Measurements from ENCODE around the gene LPP. TPM values are rescaled to one million over a fixed set of nuclear protein-coding genes. Genes with fewer than 3 reads are reported as not detected.

The LPP gene
- total and polyA plus RNA-seq, 9 of the 15 experiments (the other 6 are each of a cell fraction or from before 2014, with no cell fraction given) = 0.07 to 0.18 TPM; not detected in 7

DNA sequence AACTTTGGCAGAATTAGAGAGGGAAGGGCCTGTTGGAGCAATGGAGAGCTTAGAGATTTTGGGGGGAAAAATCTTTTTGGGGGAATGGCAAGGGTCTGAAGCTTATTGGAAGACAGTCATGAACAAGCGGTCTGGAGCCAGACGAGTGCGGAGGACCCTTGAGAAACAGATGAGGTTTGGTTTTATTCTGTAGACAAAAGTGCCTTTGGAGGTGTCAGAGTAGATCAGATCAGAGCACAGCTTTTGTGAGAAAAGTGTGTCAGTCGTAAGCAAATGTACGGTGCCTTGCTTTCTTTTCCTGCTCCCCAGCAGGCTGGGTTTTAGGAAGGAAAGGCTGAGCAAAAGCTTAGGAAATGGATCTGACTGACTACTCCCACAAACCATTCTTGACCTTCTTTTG lies 781.0 kb downstream of the LPP start:
- BruUV-seq (replicated peaks) = no TSS peak
- Histone ChIP-seq H3K27me3 (ENCODE audit: control insufficient read depth in 2 of 2, insufficient read depth in 2 of 2, low read length in 2 of 2) (no peaks in the 10 kb centered on the region), H3K79me2 (ENCODE audit: control insufficient read depth, insufficient read depth, low read length) (no peaks in the 10 kb centered on the region), H2AFZ (ENCODE audit: low read depth, low read length) (no peak overlapping the region), H3K36me3 (ENCODE audit: control insufficient read depth, insufficient read depth, low read length) (no peaks in the 10 kb centered on the region), H3K4me3 (no peak overlapping the region), H3K27ac (ENCODE audit: extremely low read depth, low read depth, low read length) (no peak overlapping the region), H3K4me2 (ENCODE audit: insufficient read depth, low read length) (no peak overlapping the region), H3K4me1 (replicated peaks in 1 of 2; ENCODE audit: control insufficient read depth in 2 of 2, insufficient read depth in 2 of 2, low read length in 2 of 2) (no peaks in the 10 kb centered on the region), H3K9ac (ENCODE audit: insufficient read depth in 1 of 2, low read depth in 2 of 2, low read length in 2 of 2) (no peak overlapping the region), H3K9me1 (ENCODE audit: control insufficient read depth, insufficient read depth, low read length) (no peaks in the 10 kb centered on the region), H4K20me1 (replicated peaks; ENCODE audit: control insufficient read depth, insufficient read depth, low read length) (no peaks in the 10 kb centered on the region), H3K9me3 (replicated peaks; ENCODE audit: control insufficient read depth, insufficient read depth, low read depth, low read length) (no peaks in the 10 kb centered on the region)
- CTCF ChIA-PET (ENCODE audit: low intra/inter-chr PET ratio) = no interaction called here
- WGBS (ENCODE audit: insufficient coverage, low coverage, missing lambda C conversion rate) = 0% methylated on average over 5 of the region's 5 CpGs
- POLR2A ChIA-PET = interaction anchor here (0.6 to 0.8 kb wide), 2 partner anchors 9 to 107 kb away, joined by 3 read pairs; no protein-coding TSS in a partner anchor
- in situ Hi-C loops (cut with MboI) (no loop called here), intact Hi-C loops (cut with micrococcal nuclease) (no loop called here)
- TF ChIP-seq LEF1 (IDR thresholded peaks at IDR 0.05) = no peak
- TF ChIP-seq SIN3A (IDR thresholded peaks at IDR 0.05; ENCODE audit: borderline replicate concordance in 2 of 2, control insufficient read depth in 1 of 2, low read depth in 2 of 2, low read length in 2 of 2) = no peak
- no peak for TF ChIP-seq ZNF121 (CRISPR knock-in tag; conservative IDR thresholded peaks at IDR 0.05)
- no peak for TF ChIP-seq MECOM (CRISPR knock-in tag; IDR thresholded peaks at IDR 0.05)
- TF ChIP-seq, protein P1, sequence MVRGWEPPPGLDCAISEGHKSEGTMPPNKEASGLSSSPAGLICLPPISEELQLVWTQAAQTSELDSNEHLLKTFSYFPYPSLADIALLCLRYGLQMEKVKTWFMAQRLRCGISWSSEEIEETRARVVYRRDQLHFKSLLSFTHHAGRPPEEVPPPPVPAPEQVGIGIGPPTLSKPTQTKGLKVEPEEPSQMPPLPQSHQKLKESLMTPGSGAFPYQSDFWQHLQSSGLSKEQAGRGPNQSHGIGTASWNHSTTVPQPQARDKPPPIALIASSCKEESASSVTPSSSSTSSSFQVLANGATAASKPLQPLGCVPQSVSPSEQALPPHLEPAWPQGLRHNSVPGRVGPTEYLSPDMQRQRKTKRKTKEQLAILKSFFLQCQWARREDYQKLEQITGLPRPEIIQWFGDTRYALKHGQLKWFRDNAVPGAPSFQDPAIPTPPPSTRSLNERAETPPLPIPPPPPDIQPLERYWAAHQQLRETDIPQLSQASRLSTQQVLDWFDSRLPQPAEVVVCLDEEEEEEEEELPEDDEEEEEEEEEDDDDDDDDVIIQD (CRISPR knock-in tag; IDR thresholded peaks at IDR 0.05) = no peak
- TF ChIP-seq ZBTB8A (IDR thresholded peaks at IDR 0.05; ENCODE audit: partially characterized antibody) = no peak
- no peak for TF ChIP-seq DMBX1 (CRISPR knock-in tag; IDR thresholded peaks at IDR 0.05; ENCODE audit: borderline replicate concordance)
- TF ChIP-seq RBM39 (optimal IDR thresholded peaks at IDR 0.05; ENCODE audit: low read depth, low read length) = no peak
- TF ChIP-seq RBM14 (IDR thresholded peaks at IDR 0.05; ENCODE audit: borderline replicate concordance, insufficient read depth, low read depth, low read length) = no peak
- TF ChIP-seq, protein P2, sequence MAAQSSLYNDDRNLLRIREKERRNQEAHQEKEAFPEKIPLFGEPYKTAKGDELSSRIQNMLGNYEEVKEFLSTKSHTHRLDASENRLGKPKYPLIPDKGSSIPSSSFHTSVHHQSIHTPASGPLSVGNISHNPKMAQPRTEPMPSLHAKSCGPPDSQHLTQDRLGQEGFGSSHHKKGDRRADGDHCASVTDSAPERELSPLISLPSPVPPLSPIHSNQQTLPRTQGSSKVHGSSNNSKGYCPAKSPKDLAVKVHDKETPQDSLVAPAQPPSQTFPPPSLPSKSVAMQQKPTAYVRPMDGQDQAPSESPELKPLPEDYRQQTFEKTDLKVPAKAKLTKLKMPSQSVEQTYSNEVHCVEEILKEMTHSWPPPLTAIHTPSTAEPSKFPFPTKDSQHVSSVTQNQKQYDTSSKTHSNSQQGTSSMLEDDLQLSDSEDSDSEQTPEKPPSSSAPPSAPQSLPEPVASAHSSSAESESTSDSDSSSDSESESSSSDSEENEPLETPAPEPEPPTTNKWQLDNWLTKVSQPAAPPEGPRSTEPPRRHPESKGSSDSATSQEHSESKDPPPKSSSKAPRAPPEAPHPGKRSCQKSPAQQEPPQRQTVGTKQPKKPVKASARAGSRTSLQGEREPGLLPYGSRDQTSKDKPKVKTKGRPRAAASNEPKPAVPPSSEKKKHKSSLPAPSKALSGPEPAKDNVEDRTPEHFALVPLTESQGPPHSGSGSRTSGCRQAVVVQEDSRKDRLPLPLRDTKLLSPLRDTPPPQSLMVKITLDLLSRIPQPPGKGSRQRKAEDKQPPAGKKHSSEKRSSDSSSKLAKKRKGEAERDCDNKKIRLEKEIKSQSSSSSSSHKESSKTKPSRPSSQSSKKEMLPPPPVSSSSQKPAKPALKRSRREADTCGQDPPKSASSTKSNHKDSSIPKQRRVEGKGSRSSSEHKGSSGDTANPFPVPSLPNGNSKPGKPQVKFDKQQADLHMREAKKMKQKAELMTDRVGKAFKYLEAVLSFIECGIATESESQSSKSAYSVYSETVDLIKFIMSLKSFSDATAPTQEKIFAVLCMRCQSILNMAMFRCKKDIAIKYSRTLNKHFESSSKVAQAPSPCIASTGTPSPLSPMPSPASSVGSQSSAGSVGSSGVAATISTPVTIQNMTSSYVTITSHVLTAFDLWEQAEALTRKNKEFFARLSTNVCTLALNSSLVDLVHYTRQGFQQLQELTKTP (IDR thresholded peaks at IDR 0.05; ENCODE audit: low read depth in 1 of 2, partially characterized antibody in 2 of 2) = no peak
- no peak for FAIRE-seq
- no peak for DNase-seq (ENCODE audit: extremely low read depth in 1 of 4, low spot score in 3 of 4)
- ATAC-seq = no peak

Measured in K562 (cell line).